HG02642 (cell line): ENCODE results near the gene HSPB6.
A peak's percentile ranks its signal among the peaks of the same experiment; 100 is the strongest.

ENCODE experiments used
- ATAC-seq: cut with Tn5 transposase; IDR thresholded peaks from one replicate; pipeline ENCODE4 v1.9.1; 2021; ENCODE audit warnings: mild to moderate bottlenecking; ENCODE audit not compliant: unreplicated experiment, poor library complexity

The HSPB6 gene

GRCh38 chr19:35768082-35768421, 11.2 kb upstream of the HSPB6 start:
- ATAC-seq: no peak

- no peak for ATAC-seq
Measured at GRCh38 chr19:35767288-35768081, 10.7 kb upstream of the HSPB6 start.

GRCh38 chr19:35766571-35767104, 9.8 kb upstream of the HSPB6 start:
- no peak for ATAC-seq

GRCh38 chr19:35764432-35765315, 7.8 kb upstream of the HSPB6 start:
- ATAC-seq: no peak

- no peak for ATAC-seq
Measured at GRCh38 chr19:35760711-35761349, 4.0 kb upstream of the HSPB6 start.

- no peak for ATAC-seq
Measured at GRCh38 chr19:35759697-35760096, 2.9 kb upstream of the HSPB6 start.

- peak; percentile 95 for ATAC-seq
Measured at GRCh38 chr19:35757749-35758608, 1.1 kb upstream of the HSPB6 start, which contains the start of gene PROSER3. TSS of gene PROSER3 (plus strand) at chr19:35758176. CDS start at chr19:35758216, 40 bp downstream.

- no peak for ATAC-seq
Measured at GRCh38 chr19:35757231-35757748, 461 bp upstream of the HSPB6 start.

- ATAC-seq: no peak
Measured at GRCh38 chr19:35755550-35756376, 1.1 kb downstream of the HSPB6 start.

- no peak for ATAC-seq
Measured at GRCh38 chr19:35755131-35755549, 1.7 kb downstream of the HSPB6 start.

- ATAC-seq: no peak
Measured at GRCh38 chr19:35754370-35755130, 2.3 kb downstream of the HSPB6 start.

GRCh38 chr19:35753634-35754369, 3.0 kb downstream of the HSPB6 start:
- no peak for ATAC-seq

GRCh38 chr19:35752746-35753350, 4.0 kb downstream of the HSPB6 start:
- ATAC-seq: no peak

GRCh38 chr19:35751839-35752745, 4.7 kb downstream of the HSPB6 start:
- no peak for ATAC-seq

GRCh38 chr19:35750167-35750566, 6.7 kb downstream of the HSPB6 start:
- ATAC-seq: no peak
